ENCODE data around the gene SPOCK2. TPM values are rescaled to one million over a fixed set of nuclear protein-coding genes. Genes with fewer than 3 reads are reported as not detected.

SPOCK2 gene
- total RNA-seq, 4 donors from 2014 or later = 2.6 to 8.1 (median 5.0) TPM

- no peak for TF ChIP-seq POLR2A (IDR thresholded peaks at IDR 0.05)
- TF ChIP-seq, protein P1, sequence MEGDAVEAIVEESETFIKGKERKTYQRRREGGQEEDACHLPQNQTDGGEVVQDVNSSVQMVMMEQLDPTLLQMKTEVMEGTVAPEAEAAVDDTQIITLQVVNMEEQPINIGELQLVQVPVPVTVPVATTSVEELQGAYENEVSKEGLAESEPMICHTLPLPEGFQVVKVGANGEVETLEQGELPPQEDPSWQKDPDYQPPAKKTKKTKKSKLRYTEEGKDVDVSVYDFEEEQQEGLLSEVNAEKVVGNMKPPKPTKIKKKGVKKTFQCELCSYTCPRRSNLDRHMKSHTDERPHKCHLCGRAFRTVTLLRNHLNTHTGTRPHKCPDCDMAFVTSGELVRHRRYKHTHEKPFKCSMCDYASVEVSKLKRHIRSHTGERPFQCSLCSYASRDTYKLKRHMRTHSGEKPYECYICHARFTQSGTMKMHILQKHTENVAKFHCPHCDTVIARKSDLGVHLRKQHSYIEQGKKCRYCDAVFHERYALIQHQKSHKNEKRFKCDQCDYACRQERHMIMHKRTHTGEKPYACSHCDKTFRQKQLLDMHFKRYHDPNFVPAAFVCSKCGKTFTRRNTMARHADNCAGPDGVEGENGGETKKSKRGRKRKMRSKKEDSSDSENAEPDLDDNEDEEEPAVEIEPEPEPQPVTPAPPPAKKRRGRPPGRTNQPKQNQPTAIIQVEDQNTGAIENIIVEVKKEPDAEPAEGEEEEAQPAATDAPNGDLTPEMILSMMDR (IDR thresholded peaks at IDR 0.05) = no peak
- no peak for DNase-seq
- H3K27ac ChIP-seq = no peak overlapping the region
- H3K9me3 ChIP-seq = no peaks in the 10 kb centered on the region
- peaks cover 0 to 80% (median 3%) of the 10 kb centered on the region in 3 donors for H3K36me3 ChIP-seq
- H3K27me3 ChIP-seq = no peaks in the 10 kb centered on the region
- H3K4me3 ChIP-seq = no peak overlapping the region
- intact Hi-C loops (cut with DNase I) = no loop called here
- WGBS, 2 donors = 77 to 85% methylated on average over 9 of the region's 9 CpGs
- H3K4me1 ChIP-seq = no peaks in the 10 kb centered on the region
Observed at GRCh38 chr10:72097448-72098300, 9.3 kb upstream of the SPOCK2 start.

DNA sequence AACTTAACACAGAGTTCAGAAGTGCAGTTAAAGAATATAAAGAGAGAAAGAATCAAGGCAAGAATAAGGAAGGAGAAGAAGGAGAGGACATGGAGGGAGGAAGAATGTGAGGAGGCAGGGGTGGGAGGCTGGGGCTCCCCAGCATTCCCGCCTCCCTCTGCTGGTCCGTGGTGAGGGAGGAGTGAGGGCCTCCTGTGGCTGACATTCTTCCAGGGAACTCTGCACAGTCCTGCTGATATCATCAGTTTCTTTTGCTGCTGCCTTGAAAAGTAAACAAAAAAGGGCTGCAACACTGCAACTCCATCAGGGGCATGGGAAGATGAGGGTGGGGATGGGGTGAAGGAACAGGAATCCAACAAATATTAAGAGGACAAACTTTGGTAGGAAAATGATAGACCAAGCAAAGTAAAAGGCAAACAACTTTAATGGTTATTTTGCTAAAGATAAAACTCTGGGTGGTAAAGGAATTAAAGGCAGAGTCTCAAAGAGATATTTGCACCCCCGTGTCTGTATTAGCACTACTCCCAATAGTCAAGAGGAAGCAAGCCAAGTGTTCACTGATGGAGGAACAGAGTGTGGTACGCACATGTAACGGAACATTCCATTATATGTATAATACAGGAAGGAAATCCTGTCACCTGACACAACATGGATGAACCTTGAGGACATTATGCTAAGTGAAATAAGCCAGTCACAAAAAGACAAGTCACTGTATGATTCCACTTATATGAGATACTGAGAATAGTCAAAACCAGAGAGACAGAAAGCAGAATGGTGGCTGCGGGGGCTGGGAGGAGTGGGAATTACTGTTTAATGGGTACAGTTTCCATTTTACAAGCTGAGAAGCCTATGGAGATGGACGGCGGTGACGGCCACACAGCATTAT, 8.0 kb upstream of the SPOCK2 start:
- H3K9me3 ChIP-seq = no peaks in the 10 kb centered on the region
- H3K4me1 ChIP-seq = no peaks in the 10 kb centered on the region
- no peak overlapping the region for H3K27ac ChIP-seq
- H3K4me3 ChIP-seq = no peak overlapping the region
- WGBS, 2 donors = 81 to 87% methylated on average over 9 of the region's 9 CpGs
- intact Hi-C loops (cut with DNase I) = no loop called here
- DNase-seq = no peak
- TF ChIP-seq POLR2A (IDR thresholded peaks at IDR 0.05) = no peak
- TF ChIP-seq, protein P1 (IDR thresholded peaks at IDR 0.05) = no peak
- H3K36me3 ChIP-seq = peaks cover 0 to 73% (median 3%) of the 10 kb centered on the region in 3 donors
- H3K27me3 ChIP-seq = no peaks in the 10 kb centered on the region

DNA sequence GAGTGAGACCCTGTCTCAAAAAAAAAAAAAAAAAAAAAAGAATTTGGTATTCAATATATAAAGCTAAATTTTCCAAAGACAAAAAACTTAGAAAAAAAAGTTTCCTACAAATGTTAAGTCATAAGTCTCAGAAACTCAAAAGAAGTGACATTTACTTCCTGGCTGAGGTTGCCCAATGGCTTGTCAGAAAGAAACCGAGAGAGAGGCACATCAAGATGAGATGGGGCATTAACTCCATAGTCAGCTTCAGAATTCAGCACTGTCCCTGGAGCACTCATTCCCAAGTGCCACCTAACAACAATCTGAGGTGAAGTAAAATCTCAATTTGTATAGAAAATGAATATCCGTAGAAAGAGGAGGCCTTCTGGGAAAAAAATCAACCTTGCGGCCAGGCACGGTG, 6.8 kb upstream of the SPOCK2 start:
- WGBS, 2 donors = 86 to 95% methylated on average over 4 of the region's 4 CpGs
- Histone ChIP-seq H3K36me3 (peaks cover 0 to 61% (median 3%) of the 10 kb centered on the region in 3 donors), H3K4me1 (no peaks in the 10 kb centered on the region), H3K27me3 (no peaks in the 10 kb centered on the region), H3K27ac (no peak overlapping the region), H3K9me3 (no peaks in the 10 kb centered on the region), H3K4me3 (no peak overlapping the region)
- TF ChIP-seq, protein P1 (IDR thresholded peaks at IDR 0.05) = no peak
- no peak for TF ChIP-seq POLR2A (IDR thresholded peaks at IDR 0.05)
- DNase-seq = no peak
- intact Hi-C loops (cut with DNase I) = no loop called here

DNA sequence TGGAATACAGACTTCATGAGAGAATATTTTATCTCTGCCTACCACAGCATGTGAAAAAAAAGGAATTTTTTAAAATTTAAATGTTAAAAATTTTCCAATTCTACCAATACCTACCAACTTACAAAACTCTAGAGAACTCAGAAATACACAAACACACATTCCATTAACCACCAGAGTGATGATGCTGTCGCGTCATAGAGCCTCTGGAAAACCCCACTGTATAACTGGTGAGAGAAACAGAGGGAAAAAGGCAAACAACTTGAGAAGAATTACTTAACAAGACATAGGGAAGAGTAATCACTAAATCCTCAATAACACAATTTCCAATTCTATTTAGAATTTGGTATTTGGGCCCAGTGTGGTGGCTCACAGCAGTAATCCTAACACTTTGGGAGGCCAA, 6.2 kb upstream of the SPOCK2 start:
- no peak for TF ChIP-seq POLR2A (IDR thresholded peaks at IDR 0.05)
- TF ChIP-seq, protein P1 (IDR thresholded peaks at IDR 0.05) = no peak
- no peak overlapping the region for H3K4me3 ChIP-seq
- intact Hi-C loops (cut with DNase I) = no loop called here
- H3K4me1 ChIP-seq = no peaks in the 10 kb centered on the region
- H3K36me3 ChIP-seq = peaks cover 0 to 60% (median 3%) of the 10 kb centered on the region in 3 donors
- no peaks in the 10 kb centered on the region for H3K9me3 ChIP-seq
- no peak for DNase-seq
- H3K27me3 ChIP-seq = no peaks in the 10 kb centered on the region
- H3K27ac ChIP-seq = no peak overlapping the region
- WGBS, 2 donors = 92 to 94% methylated on average over 2 of the region's 2 CpGs

DNA sequence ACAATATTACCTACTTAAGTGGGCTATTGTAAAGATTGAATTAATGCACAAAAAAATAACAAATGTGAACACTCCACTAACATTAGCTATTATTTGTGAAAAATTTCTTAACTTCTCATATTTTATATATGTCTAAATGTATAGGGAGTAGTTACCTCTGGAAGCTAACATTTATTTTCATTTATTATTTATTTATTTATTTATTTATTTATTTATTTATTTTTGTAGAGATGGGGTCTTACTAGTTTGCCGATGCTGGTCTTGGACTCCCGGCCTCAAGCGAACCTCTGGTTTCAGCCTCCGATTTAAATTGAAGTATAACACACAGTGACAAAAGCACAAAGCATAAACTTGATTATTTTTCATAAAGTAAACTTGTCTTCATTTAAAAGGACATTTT, 5.1 kb upstream of the SPOCK2 start:
- Histone ChIP-seq H3K9me3 (no peaks in the 10 kb centered on the region), H3K27me3 (peaks cover 0 to 9% (median 5%) of the 10 kb centered on the region in 4 donors), H3K4me1 (peaks cover 4 to 7% (median 4%) of the 10 kb centered on the region in 3 donors), H3K4me3 (no peak overlapping the region), H3K36me3 (peaks cover 0 to 53% (median 3%) of the 10 kb centered on the region in 3 donors), H3K27ac (no peak overlapping the region)
- intact Hi-C loops (cut with DNase I) = no loop called here
- DNase-seq = no peak
- WGBS, 2 donors = 77 to 81% methylated on average over 4 of the region's 4 CpGs
- no peak for TF ChIP-seq POLR2A (IDR thresholded peaks at IDR 0.05)
- TF ChIP-seq, protein P1 (IDR thresholded peaks at IDR 0.05) = no peak
